ENCODE results near the gene TTC34. TPM values are rescaled to one million over a fixed set of nuclear protein-coding genes. Genes with fewer than 3 reads are reported as not detected.
A peak's percentile ranks its signal among the peaks of the same experiment; 100 is the strongest.
"Not testable (repeated sequence)": the region's sequence is repeated elsewhere in the genome, so short reads cannot be mapped to it uniquely, and the experiment has no call there.

TTC34 gene
- total RNA-seq, 1 donor from 2014 or later, result under 0.01 TPM

- H3K36me3 ChIP-seq (ENCODE audit: control insufficient read depth, insufficient read depth, low read length); H3K27me3 ChIP-seq (ENCODE audit: control insufficient read depth, insufficient read depth, low read length); FAIRE-seq; DNase-seq (ENCODE audit: low read depth); H3K4me3 ChIP-seq (ENCODE audit: low read depth, low read length): not testable (repeated sequence)
These were observed 52.9 kb downstream of the TTC34 start for GRCh38 chr1:2748626-2749025.

GRCh38 chr1:2694796-2695195 lies 106.7 kb downstream of the TTC34 start:
- not testable (repeated sequence) for H3K27me3 ChIP-seq (ENCODE audit: control insufficient read depth, insufficient read depth, low read length); FAIRE-seq; H3K36me3 ChIP-seq (ENCODE audit: control insufficient read depth, insufficient read depth, low read length); H3K4me3 ChIP-seq (ENCODE audit: low read depth, low read length); DNase-seq (ENCODE audit: low read depth)

- DNase-seq (ENCODE audit: low read depth); H3K27me3 ChIP-seq (ENCODE audit: control insufficient read depth, insufficient read depth, low read length); FAIRE-seq: not testable (repeated sequence)
These were observed 111.3 kb downstream of the TTC34 start for GRCh38 chr1:2690180-2690579.

GRCh38 chr1:2688336-2688665 lies 113.2 kb downstream of the TTC34 start:
- H3K36me3 ChIP-seq (ENCODE audit: control insufficient read depth, insufficient read depth, low read length); DNase-seq (ENCODE audit: low read depth); H3K4me3 ChIP-seq (ENCODE audit: low read depth, low read length); FAIRE-seq; H3K27me3 ChIP-seq (ENCODE audit: control insufficient read depth, insufficient read depth, low read length): not testable (repeated sequence)

More at GRCh38 chr1:2690180-2690579, 111.3 kb downstream of the TTC34 start:
- not testable (repeated sequence) for H3K36me3 ChIP-seq (ENCODE audit: control insufficient read depth, insufficient read depth, low read length); H3K4me3 ChIP-seq (ENCODE audit: low read depth, low read length)

- H3K27me3 ChIP-seq (ENCODE audit: control insufficient read depth, insufficient read depth, low read length); H3K36me3 ChIP-seq (ENCODE audit: control insufficient read depth, insufficient read depth, low read length); FAIRE-seq; H3K4me3 ChIP-seq (ENCODE audit: low read depth, low read length); DNase-seq (ENCODE audit: low read depth): not testable (repeated sequence)
These were observed 113.7 kb downstream of the TTC34 start for GRCh38 chr1:2687638-2688335.

- H3K36me3 ChIP-seq (ENCODE audit: control insufficient read depth, insufficient read depth, low read length); DNase-seq (ENCODE audit: low read depth); H3K27me3 ChIP-seq (ENCODE audit: control insufficient read depth, insufficient read depth, low read length); H3K4me3 ChIP-seq (ENCODE audit: low read depth, low read length); FAIRE-seq: not testable (repeated sequence)
These were observed 114.3 kb downstream of the TTC34 start for GRCh38 chr1:2687174-2687591.

GRCh38 chr1:2686091-2686863 lies 115.2 kb downstream of the TTC34 start:
- DNase-seq (ENCODE audit: low read depth); H3K4me3 ChIP-seq (ENCODE audit: low read depth, low read length); FAIRE-seq: not testable (repeated sequence)

GRCh38 chr1:2685671-2686070 lies 115.8 kb downstream of the TTC34 start:
- not testable (repeated sequence) for FAIRE-seq; DNase-seq (ENCODE audit: low read depth)

More at GRCh38 chr1:2686091-2686863, 115.2 kb downstream of the TTC34 start:
- H3K36me3 ChIP-seq (ENCODE audit: control insufficient read depth, insufficient read depth, low read length); H3K27me3 ChIP-seq (ENCODE audit: control insufficient read depth, insufficient read depth, low read length): not testable (repeated sequence)

GRCh38 chr1:2684878-2685277 lies 116.6 kb downstream of the TTC34 start:
- not testable (repeated sequence) for DNase-seq (ENCODE audit: low read depth); H3K36me3 ChIP-seq (ENCODE audit: control insufficient read depth, insufficient read depth, low read length); H3K27me3 ChIP-seq (ENCODE audit: control insufficient read depth, insufficient read depth, low read length); FAIRE-seq; H3K4me3 ChIP-seq (ENCODE audit: low read depth, low read length)

More at GRCh38 chr1:2685671-2686070, 115.8 kb downstream of the TTC34 start:
- not testable (repeated sequence) for H3K4me3 ChIP-seq (ENCODE audit: low read depth, low read length); H3K27me3 ChIP-seq (ENCODE audit: control insufficient read depth, insufficient read depth, low read length); H3K36me3 ChIP-seq (ENCODE audit: control insufficient read depth, insufficient read depth, low read length)

GRCh38 chr1:2684000-2684399 lies 117.5 kb downstream of the TTC34 start:
- DNase-seq (ENCODE audit: low read depth); H3K36me3 ChIP-seq (ENCODE audit: control insufficient read depth, insufficient read depth, low read length); H3K4me3 ChIP-seq (ENCODE audit: low read depth, low read length); H3K27me3 ChIP-seq (ENCODE audit: control insufficient read depth, insufficient read depth, low read length); FAIRE-seq: not testable (repeated sequence)

- H3K4me3 ChIP-seq (ENCODE audit: low read depth, low read length); FAIRE-seq: not testable (repeated sequence)
These were observed 118.2 kb downstream of the TTC34 start for GRCh38 chr1:2683321-2683741.

GRCh38 chr1:2682879-2683278 lies 118.6 kb downstream of the TTC34 start:
- H3K27me3 ChIP-seq (ENCODE audit: control insufficient read depth, insufficient read depth, low read length); DNase-seq (ENCODE audit: low read depth); H3K36me3 ChIP-seq (ENCODE audit: control insufficient read depth, insufficient read depth, low read length); FAIRE-seq; H3K4me3 ChIP-seq (ENCODE audit: low read depth, low read length): not testable (repeated sequence)

More at GRCh38 chr1:2683321-2683741, 118.2 kb downstream of the TTC34 start:
- not testable (repeated sequence) for H3K36me3 ChIP-seq (ENCODE audit: control insufficient read depth, insufficient read depth, low read length); H3K27me3 ChIP-seq (ENCODE audit: control insufficient read depth, insufficient read depth, low read length); DNase-seq (ENCODE audit: low read depth)

GRCh38 chr1:2676726-2677125 lies 124.8 kb downstream of the TTC34 start:
- H3K27me3 ChIP-seq (ENCODE audit: control insufficient read depth, insufficient read depth, low read length); DNase-seq (ENCODE audit: low read depth); H3K36me3 ChIP-seq (ENCODE audit: control insufficient read depth, insufficient read depth, low read length); H3K4me3 ChIP-seq (ENCODE audit: low read depth, low read length); FAIRE-seq: not testable (repeated sequence)

- FAIRE-seq, result peak; percentile 95
- not testable (repeated sequence) for DNase-seq (ENCODE audit: low read depth); H3K4me3 ChIP-seq (ENCODE audit: low read depth, low read length); H3K36me3 ChIP-seq (ENCODE audit: control insufficient read depth, insufficient read depth, low read length); H3K27me3 ChIP-seq (ENCODE audit: control insufficient read depth, insufficient read depth, low read length)
These were observed 129.8 kb downstream of the TTC34 start for GRCh38 chr1:2671656-2672055.

Data from bronchial epithelial cell (primary cell).